RCC 7860 (cell line): Measurements from ENCODE around the gene ADAM10.

ENCODE experiments used
- DNase-seq: peaks from one replicate; pipeline ENCODE4 v3.0.0-alpha.2; 2015; ENCODE audit warnings: low spot score
- FAIRE-seq: peaks from 2 replicates; lab custom pipeline; 2012; peaks lifted over from hg19 to GRCh38; lab: Jason Lieb, UNC

ADAM10 gene

GRCh38 chr15:58543664-58544335 is 205.7 kb downstream of the ADAM10 start:
- no peak for FAIRE-seq
- no peak for DNase-seq

GRCh38 chr15:58541410-58542087 is 208.0 kb downstream of the ADAM10 start:
- no peak for DNase-seq
- no peak for FAIRE-seq

- FAIRE-seq, result no peak
- no peak for DNase-seq
Observed at GRCh38 chr15:58539548-58539947, 210.0 kb downstream of the ADAM10 start.

GRCh38 chr15:58538901-58539300 is 210.6 kb downstream of the ADAM10 start:
- DNase-seq (no peak), FAIRE-seq (no peak)
